OCI-LY3 (cell line): ENCODE data around the gene TTC9B.

Experiments
- H2AFZ ChIP-seq: fragments of 200-600, 300-600 bp; shearing (Covaris generic); 2 replicates; pipeline ENCODE4 v1.6.0; 2014; ENCODE audit warnings: antibody characterized with exemption, low read depth, low read length
- H3K27ac ChIP-seq: fragments of 200-600, 300-600 bp; sonication (generic); 2 replicates; pipeline ENCODE4 v1.5.1; 2014; ENCODE audit warnings: mild to moderate bottlenecking, low read length, moderate library complexity, mixed read lengths
- H3K27me3 ChIP-seq: fragments of 200-600, 300-600 bp; sonication (generic); 2 replicates; pipeline ENCODE4 v1.6.1; 2014; ENCODE audit warnings: low read depth, low read length, mixed read lengths
- H3K36me3 ChIP-seq: fragments of 200-600, 300-600 bp; sonication (generic); replicated peaks from 2 replicates; pipeline ENCODE3; 2014; ENCODE audit warnings: low read depth, low read length, mixed read lengths
- H3K4me1 ChIP-seq: fragments of 300-600, 200-600 bp; sonication (generic); 2 replicates; pipeline ENCODE4 v1.6.1; 2014; ENCODE audit warnings: low read length, mixed read lengths
- H3K4me2 ChIP-seq: fragments of 200-600, 300-600 bp; sonication (generic); 2 replicates; pipeline ENCODE4 v1.6.1; 2014; ENCODE audit warnings: low read length, mixed read lengths
- H3K4me3 ChIP-seq: fragments of 300-600, 200-600 bp; sonication (generic); 2 replicates; pipeline ENCODE4 v1.5.1; 2014; ENCODE audit warnings: antibody characterized with exemption, mild to moderate bottlenecking, low read length, moderate library complexity
- H3K79me2 ChIP-seq: fragments of 300-600, 200-600 bp; shearing (Covaris generic); 2 replicates; pipeline ENCODE4 v1.6.1; 2014; ENCODE audit warnings: mild to moderate bottlenecking, low read length, mixed read lengths
- H3K9ac ChIP-seq: fragments of 300-600, 200-600 bp; shearing (Covaris generic); 2 replicates; pipeline ENCODE4 v1.6.0; 2014; ENCODE audit warnings: mild to moderate bottlenecking, low read length, moderate library complexity
- H3K9me3 ChIP-seq: fragments of 200-600, 300-600 bp; shearing (Covaris generic); 2 replicates; pipeline ENCODE4 v1.6.1; 2014; ENCODE audit warnings: low read length, mixed read lengths; ENCODE audit not compliant: insufficient read depth
- H4K20me1 ChIP-seq: fragments of 200-600, 300-600 bp; sonication (generic); 2 replicates; pipeline ENCODE4 v1.6.1; 2016; ENCODE audit warnings: low read length, mixed read lengths; ENCODE audit not compliant: insufficient read depth
- EZH2phosphoT487 ChIP-seq: fragments of 200-600 bp; shearing (Covaris generic); IDR thresholded peaks from 2 replicates; pipeline ENCODE4 v1.6.1; 2018; ENCODE audit warnings: antibody characterized with exemption, mixed run types, low read depth
- TF ChIP-seq, protein P1 (sequence below): fragments of 200-600, 300-600 bp; sonication (generic); IDR thresholded peaks from 2 replicates; pipeline ENCODE4 v1.5.1; 2014; ENCODE audit warnings: antibody characterized with exemption, low read length, low read depth

Gene TTC9B

DNA sequence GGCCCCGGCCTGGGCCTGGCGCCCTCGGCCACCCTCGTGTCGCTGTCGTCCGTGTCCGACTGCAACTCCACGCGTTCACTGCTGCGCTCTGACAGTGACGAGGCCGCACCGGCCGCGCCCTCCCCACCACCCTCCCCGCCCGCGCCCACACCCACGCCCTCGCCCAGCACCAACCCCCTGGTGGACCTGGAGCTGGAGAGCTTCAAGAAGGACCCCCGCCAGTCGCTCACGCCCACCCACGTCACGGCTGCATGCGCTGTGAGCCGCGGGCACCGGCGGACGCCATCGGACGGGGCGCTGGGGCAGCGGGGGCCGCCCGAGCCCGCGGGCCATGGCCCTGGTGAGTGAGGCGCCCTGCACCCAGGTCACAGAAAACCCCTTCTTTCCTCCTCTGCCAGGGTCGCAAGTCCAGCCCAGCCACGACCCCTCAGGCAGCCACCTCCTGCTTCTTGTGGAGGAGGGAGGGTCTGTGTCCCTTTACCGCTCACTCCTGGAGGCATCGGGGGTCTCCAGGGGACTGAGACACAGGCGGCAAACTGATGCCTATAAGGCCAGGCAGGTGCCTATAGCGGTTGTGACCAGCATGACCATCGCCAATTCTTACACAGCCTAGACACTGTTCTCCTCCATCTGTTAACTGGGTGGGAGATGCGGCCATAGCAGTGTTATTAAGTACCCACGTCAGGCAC lies 4.2 kb downstream of the TTC9B start:
- no peak overlapping the region for H2AFZ ChIP-seq
- no peak for TF ChIP-seq EZH2phosphoT487
- TF ChIP-seq, protein P1, sequence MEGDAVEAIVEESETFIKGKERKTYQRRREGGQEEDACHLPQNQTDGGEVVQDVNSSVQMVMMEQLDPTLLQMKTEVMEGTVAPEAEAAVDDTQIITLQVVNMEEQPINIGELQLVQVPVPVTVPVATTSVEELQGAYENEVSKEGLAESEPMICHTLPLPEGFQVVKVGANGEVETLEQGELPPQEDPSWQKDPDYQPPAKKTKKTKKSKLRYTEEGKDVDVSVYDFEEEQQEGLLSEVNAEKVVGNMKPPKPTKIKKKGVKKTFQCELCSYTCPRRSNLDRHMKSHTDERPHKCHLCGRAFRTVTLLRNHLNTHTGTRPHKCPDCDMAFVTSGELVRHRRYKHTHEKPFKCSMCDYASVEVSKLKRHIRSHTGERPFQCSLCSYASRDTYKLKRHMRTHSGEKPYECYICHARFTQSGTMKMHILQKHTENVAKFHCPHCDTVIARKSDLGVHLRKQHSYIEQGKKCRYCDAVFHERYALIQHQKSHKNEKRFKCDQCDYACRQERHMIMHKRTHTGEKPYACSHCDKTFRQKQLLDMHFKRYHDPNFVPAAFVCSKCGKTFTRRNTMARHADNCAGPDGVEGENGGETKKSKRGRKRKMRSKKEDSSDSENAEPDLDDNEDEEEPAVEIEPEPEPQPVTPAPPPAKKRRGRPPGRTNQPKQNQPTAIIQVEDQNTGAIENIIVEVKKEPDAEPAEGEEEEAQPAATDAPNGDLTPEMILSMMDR, result no peak
- no peak overlapping the region for H3K27ac ChIP-seq
- H3K4me2 ChIP-seq, result no peak overlapping the region
- no peaks in the 10 kb centered on the region for H4K20me1 ChIP-seq
- H3K36me3 ChIP-seq, result peaks cover 6% of the 10 kb centered on the region
- H3K9me3 ChIP-seq, result no peaks in the 10 kb centered on the region
- H3K9ac ChIP-seq, result no peak overlapping the region
- no peaks in the 10 kb centered on the region for H3K27me3 ChIP-seq
- no peak overlapping the region for H3K4me3 ChIP-seq
- no peaks in the 10 kb centered on the region for H3K4me1 ChIP-seq
- H3K79me2 ChIP-seq, result no peaks in the 10 kb centered on the region

- H3K4me3 ChIP-seq, result no peak overlapping the region
- TF ChIP-seq, protein P1, result no peak
- TF ChIP-seq EZH2phosphoT487, result no peak
- no peaks in the 10 kb centered on the region for H3K4me1 ChIP-seq
- H2AFZ ChIP-seq, result no peak overlapping the region
- no peaks in the 10 kb centered on the region for H4K20me1 ChIP-seq
- H3K27ac ChIP-seq, result no peak overlapping the region
- H3K79me2 ChIP-seq, result no peaks in the 10 kb centered on the region
- H3K36me3 ChIP-seq, result peaks cover 9% of the 10 kb centered on the region
- H3K4me2 ChIP-seq, result no peak overlapping the region
- H3K27me3 ChIP-seq, result no peaks in the 10 kb centered on the region
- no peaks in the 10 kb centered on the region for H3K9me3 ChIP-seq
- H3K9ac ChIP-seq, result no peak overlapping the region
Observed at GRCh38 chr19:40213251-40213829, 4.8 kb downstream of the TTC9B start.

GRCh38 chr19:40210889-40211288 lies 7.3 kb downstream of the TTC9B start:
- no peaks in the 10 kb centered on the region for H3K27me3 ChIP-seq
- no peaks in the 10 kb centered on the region for H3K9me3 ChIP-seq
- H3K4me1 ChIP-seq, result no peaks in the 10 kb centered on the region
- H3K27ac ChIP-seq, result no peak overlapping the region
- no peaks in the 10 kb centered on the region for H3K79me2 ChIP-seq
- H3K9ac ChIP-seq, result no peak overlapping the region
- no peak overlapping the region for H2AFZ ChIP-seq
- H4K20me1 ChIP-seq, result no peaks in the 10 kb centered on the region
- TF ChIP-seq, protein P1, result no peak
- no peak for TF ChIP-seq EZH2phosphoT487
- H3K4me2 ChIP-seq, result no peak overlapping the region
- no peak overlapping the region for H3K4me3 ChIP-seq
- H3K36me3 ChIP-seq, result peaks cover 9% of the 10 kb centered on the region

DNA sequence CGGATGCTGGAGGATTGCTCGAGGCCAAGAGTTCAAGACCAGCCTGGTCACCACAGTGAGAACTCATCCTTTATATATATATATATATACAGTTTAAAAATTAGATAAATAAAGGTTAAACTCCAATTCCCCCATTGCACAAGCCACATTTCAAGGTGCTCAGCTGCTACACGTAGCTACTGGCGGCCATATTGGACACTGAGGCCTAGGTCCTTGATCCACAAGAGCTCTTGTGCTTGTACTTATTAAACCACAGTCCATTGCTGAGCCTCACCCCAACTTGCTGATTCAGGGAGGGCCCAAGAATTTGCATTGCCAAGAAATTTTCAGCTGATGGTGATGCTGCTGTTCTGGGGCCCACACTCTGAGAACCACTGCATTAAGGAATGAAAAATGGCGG lies 9.6 kb downstream of the TTC9B start:
- no peak overlapping the region for H3K4me2 ChIP-seq
- H3K27ac ChIP-seq, result no peak overlapping the region
- no peaks in the 10 kb centered on the region for H4K20me1 ChIP-seq
- H3K4me3 ChIP-seq, result no peak overlapping the region
- no peaks in the 10 kb centered on the region for H3K79me2 ChIP-seq
- H3K27me3 ChIP-seq, result no peaks in the 10 kb centered on the region
- H3K36me3 ChIP-seq, result peaks cover 6% of the 10 kb centered on the region
- H2AFZ ChIP-seq, result no peak overlapping the region
- H3K4me1 ChIP-seq, result no peaks in the 10 kb centered on the region
- no peak overlapping the region for H3K9ac ChIP-seq
- H3K9me3 ChIP-seq, result no peaks in the 10 kb centered on the region
- TF ChIP-seq EZH2phosphoT487, result no peak
- TF ChIP-seq, protein P1, result no peak
